ENCODE results near the gene CRACR2A. TPM values are rescaled to one million over a fixed set of nuclear protein-coding genes. Genes with fewer than 3 reads are reported as not detected.

CRACR2A gene, protein sequence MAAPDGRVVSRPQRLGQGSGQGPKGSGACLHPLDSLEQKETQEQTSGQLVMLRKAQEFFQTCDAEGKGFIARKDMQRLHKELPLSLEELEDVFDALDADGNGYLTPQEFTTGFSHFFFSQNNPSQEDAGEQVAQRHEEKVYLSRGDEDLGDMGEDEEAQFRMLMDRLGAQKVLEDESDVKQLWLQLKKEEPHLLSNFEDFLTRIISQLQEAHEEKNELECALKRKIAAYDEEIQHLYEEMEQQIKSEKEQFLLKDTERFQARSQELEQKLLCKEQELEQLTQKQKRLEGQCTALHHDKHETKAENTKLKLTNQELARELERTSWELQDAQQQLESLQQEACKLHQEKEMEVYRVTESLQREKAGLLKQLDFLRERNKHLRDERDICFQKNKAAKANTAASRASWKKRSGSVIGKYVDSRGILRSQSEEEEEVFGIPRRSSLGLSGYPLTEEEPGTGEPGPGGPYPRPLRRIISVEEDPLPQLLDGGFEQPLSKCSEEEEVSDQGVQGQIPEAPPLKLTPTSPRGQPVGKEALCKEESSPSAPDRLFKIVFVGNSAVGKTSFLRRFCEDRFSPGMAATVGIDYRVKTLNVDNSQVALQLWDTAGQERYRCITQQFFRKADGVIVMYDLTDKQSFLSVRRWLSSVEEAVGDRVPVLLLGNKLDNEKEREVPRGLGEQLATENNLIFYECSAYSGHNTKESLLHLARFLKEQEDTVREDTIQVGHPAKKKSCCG
- polyA plus RNA-seq (2013) = 0.31 and 0.40 TPM in 2 replicates

DNA sequence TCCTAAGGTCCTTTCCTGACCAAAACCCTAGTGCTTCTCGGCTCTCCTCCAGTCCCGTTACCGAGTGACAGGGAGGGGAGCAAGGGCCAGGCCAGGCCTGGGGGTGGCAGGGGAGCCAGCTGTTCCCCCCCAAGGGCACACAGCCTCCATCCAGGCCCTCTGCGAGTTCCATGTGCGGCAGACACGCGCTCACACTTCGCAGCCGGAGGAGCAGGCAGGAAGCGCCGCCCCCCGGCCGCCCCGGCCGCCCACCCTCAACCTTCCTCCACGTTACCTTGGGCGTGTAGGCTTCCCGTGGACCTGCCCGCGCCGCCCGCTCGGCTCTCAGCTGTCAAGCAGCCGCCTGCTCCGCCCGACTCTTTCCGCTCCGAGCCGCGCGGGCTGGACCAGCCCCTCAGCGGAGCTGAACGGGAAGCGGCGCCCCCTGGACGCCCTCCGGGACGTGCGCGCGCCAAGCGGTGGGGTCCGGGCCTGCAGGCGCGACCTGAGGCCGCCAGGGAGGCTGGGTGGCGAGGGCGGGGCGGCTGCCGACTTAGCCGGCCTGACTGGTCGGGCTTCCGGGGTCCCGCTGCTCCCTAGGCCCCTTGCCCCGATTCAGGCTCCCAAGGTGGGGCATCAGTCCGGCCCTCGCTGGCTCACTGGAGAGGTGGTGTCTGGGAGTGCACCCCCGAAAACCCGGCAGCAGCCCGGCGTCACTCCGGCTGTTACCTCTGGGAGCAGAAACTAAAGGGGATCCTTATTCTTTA is at the start of gene CRACR2A:
Gene CRACR2A, minus strand, starts transcription at position 369 of the 746 bp plus-strand sequence. CDS start 56,110 bp downstream, outside the sequence.
- Histone ChIP-seq H3K79me1 (ENCODE audit: low read length) (peaks cover 2% of the 10 kb centered on the region), H3K18ac (ENCODE audit: low read length) (no peak within 1 kb of the TSS), H4K12ac (ENCODE audit: low read depth, low read length) (no peak within 1 kb of the TSS), H3K27me3 (ENCODE audit: insufficient read depth, low read length) (no peaks in the 10 kb centered on the region), H3K79me2 (ENCODE audit: control insufficient read depth, insufficient read depth, low read length, poor library complexity) (no peaks in the 10 kb centered on the region), H3K23ac (ENCODE audit: low read length) (no peak within 1 kb of the TSS), H3K9me3 (ENCODE audit: insufficient read depth, low read depth, low read length) (no peaks in the 10 kb centered on the region), H3K4ac (ENCODE audit: low read depth, low read length) (no peak within 1 kb of the TSS), H2BK12ac (ENCODE audit: low read length) (no peak within 1 kb of the TSS), H3K4me3 (ENCODE audit: low read depth, low read length) (no peak within 1 kb of the TSS), H3K9ac (ENCODE audit: low read length) (no peak within 1 kb of the TSS), H3K36me3 (ENCODE audit: control insufficient read depth in 1 of 2, insufficient read depth in 2 of 2, low read length in 2 of 2) (no peaks in the 10 kb centered on the region), H3K4me1 (ENCODE audit: control insufficient read depth in 1 of 2, insufficient read depth in 2 of 2, low read length in 2 of 2) (peaks cover 4% of the 10 kb centered on the region in 2 experiments), H4K8ac (ENCODE audit: low read depth, low read length) (peak within 1 kb of the TSS; percentile 59), H3K27ac (ENCODE audit: low read depth, low read length) (no peak within 1 kb of the TSS), H2BK5ac (ENCODE audit: low read depth, low read length, poor library complexity) (no peak within 1 kb of the TSS), H2BK120ac (ENCODE audit: insufficient read depth, low read length, poor library complexity) (no peak within 1 kb of the TSS), H2AK5ac (ENCODE audit: low read length) (no peak within 1 kb of the TSS), H3K14ac (ENCODE audit: low read length) (no peak within 1 kb of the TSS), H2AFZ (ENCODE audit: insufficient read depth, low read length, poor library complexity) (peak within 1 kb of the TSS; percentile 74), H3K4me2 (ENCODE audit: low read length) (peak within 1 kb of the TSS; percentile 71), H4K91ac (ENCODE audit: low read depth, low read length) (no peak within 1 kb of the TSS)
- no CpG with 5 or more reads among the region's 62 CpGs for WGBS (ENCODE audit: extremely low coverage, insufficient coverage, insufficient read length)
- DNase-seq = peak in 1 of 2 donors; percentile 49

DNA sequence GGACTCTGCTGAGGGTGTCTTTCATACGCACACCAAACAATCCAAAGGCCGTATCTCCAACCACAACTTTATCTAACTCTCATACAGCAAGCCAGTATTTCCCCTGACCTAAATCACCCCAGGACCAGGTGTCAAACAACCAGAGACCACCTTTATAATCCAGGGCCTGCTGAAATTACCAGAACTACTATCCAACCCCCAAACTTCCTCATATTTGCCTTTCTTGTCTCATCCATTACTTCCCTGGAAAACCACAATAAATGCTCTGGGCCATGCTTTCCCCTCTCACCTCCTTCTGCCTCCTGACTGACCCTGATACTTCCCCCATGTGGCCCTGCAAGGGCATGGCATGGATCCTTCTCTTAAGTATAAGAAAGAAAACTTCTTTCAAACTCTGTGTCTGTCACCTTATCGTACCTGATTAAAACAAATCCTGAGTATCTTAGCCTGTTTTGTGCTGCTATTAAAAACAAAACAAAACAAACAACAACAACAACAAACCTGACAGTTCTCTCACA is 44.7 kb upstream of the CRACR2A start:
- no peak overlapping the region for H2BK12ac ChIP-seq (ENCODE audit: low read length)
- H4K8ac ChIP-seq (ENCODE audit: low read depth, low read length) = no peak overlapping the region
- no peak overlapping the region for H2BK5ac ChIP-seq (ENCODE audit: low read depth, low read length, poor library complexity)
- no peak overlapping the region for H2AK5ac ChIP-seq (ENCODE audit: low read length)
- no peak overlapping the region for H3K9ac ChIP-seq (ENCODE audit: low read length)
- H3K4me1 ChIP-seq (ENCODE audit: control insufficient read depth in 1 of 2, insufficient read depth in 2 of 2, low read length in 2 of 2) = no peaks in the 10 kb centered on the region
- WGBS (ENCODE audit: extremely low coverage, insufficient coverage, insufficient read length) = no CpG with 5 or more reads among the region's 3 CpGs
- no peak overlapping the region for H4K91ac ChIP-seq (ENCODE audit: low read depth, low read length)
- H3K79me2 ChIP-seq (ENCODE audit: control insufficient read depth, insufficient read depth, low read length, poor library complexity) = no peaks in the 10 kb centered on the region
- no peaks in the 10 kb centered on the region for H3K36me3 ChIP-seq (ENCODE audit: control insufficient read depth in 1 of 2, insufficient read depth in 2 of 2, low read length in 2 of 2)
- no peak overlapping the region for H2BK120ac ChIP-seq (ENCODE audit: insufficient read depth, low read length, poor library complexity)
- DNase-seq = no peak
- no peak overlapping the region for H3K18ac ChIP-seq (ENCODE audit: low read length)
- H2AFZ ChIP-seq (ENCODE audit: insufficient read depth, low read length, poor library complexity) = no peak overlapping the region
- no peaks in the 10 kb centered on the region for H3K79me1 ChIP-seq (ENCODE audit: low read length)
- H3K14ac ChIP-seq (ENCODE audit: low read length) = no peak overlapping the region
- H3K4me2 ChIP-seq (ENCODE audit: low read length) = no peak overlapping the region
- H4K12ac ChIP-seq (ENCODE audit: low read depth, low read length) = no peak overlapping the region
- no peaks in the 10 kb centered on the region for H3K27me3 ChIP-seq (ENCODE audit: insufficient read depth, low read length)
- H3K9me3 ChIP-seq (ENCODE audit: insufficient read depth, low read depth, low read length) = no peaks in the 10 kb centered on the region
- H3K4ac ChIP-seq (ENCODE audit: low read depth, low read length) = no peak overlapping the region
- no peak overlapping the region for H3K27ac ChIP-seq (ENCODE audit: low read depth, low read length)
- no peak overlapping the region for H3K4me3 ChIP-seq (ENCODE audit: low read depth, low read length)
- H3K23ac ChIP-seq (ENCODE audit: low read length) = no peak overlapping the region

DNA sequence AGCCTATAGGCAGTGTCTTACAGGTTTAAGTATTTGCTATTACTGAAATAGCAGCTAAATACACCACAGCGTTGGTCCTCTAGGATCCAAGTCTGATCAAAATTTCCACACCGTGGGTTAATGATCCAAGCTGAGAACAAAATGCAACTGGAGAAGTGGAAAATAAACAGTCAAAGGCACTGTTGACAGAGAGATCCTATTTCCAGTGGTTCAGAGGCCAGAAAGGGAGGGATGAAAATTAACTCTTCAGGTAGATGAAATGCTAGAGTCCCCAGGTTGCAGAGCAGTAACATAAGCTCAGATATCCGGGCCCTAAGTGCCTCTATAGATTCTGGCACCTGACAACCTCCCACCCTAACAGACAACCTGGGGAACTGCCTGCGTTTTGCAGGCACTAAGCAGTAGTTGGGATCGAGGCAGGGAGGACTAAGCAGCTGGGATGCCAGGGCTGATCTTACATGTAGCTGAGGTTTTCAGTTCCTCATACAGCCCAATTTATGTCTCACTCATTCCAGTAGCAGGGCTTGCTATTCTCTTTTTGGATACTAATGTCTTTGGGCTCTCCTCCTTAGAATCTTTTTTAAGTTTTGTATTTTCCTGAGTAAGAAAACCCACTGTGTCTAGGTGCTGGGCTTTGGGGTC is 42.7 kb upstream of the CRACR2A start:
- no peak overlapping the region for H4K8ac ChIP-seq (ENCODE audit: low read depth, low read length)
- no peaks in the 10 kb centered on the region for H3K79me2 ChIP-seq (ENCODE audit: control insufficient read depth, insufficient read depth, low read length, poor library complexity)
- no peaks in the 10 kb centered on the region for H3K4me1 ChIP-seq (ENCODE audit: control insufficient read depth in 1 of 2, insufficient read depth in 2 of 2, low read length in 2 of 2)
- WGBS (ENCODE audit: extremely low coverage, insufficient coverage, insufficient read length) = no CpG with 5 or more reads among the region's 5 CpGs
- H3K27me3 ChIP-seq (ENCODE audit: insufficient read depth, low read length) = no peaks in the 10 kb centered on the region
- H3K36me3 ChIP-seq (ENCODE audit: control insufficient read depth in 1 of 2, insufficient read depth in 2 of 2, low read length in 2 of 2) = no peaks in the 10 kb centered on the region
- H2AFZ ChIP-seq (ENCODE audit: insufficient read depth, low read length, poor library complexity) = no peak overlapping the region
- no peaks in the 10 kb centered on the region for H3K9me3 ChIP-seq (ENCODE audit: insufficient read depth, low read depth, low read length)
- no peak overlapping the region for H4K12ac ChIP-seq (ENCODE audit: low read depth, low read length)
- no peak overlapping the region for H3K4me3 ChIP-seq (ENCODE audit: low read depth, low read length)
- no peak overlapping the region for H3K23ac ChIP-seq (ENCODE audit: low read length)
- DNase-seq = no peak
- no peak overlapping the region for H4K91ac ChIP-seq (ENCODE audit: low read depth, low read length)
- no peak overlapping the region for H3K9ac ChIP-seq (ENCODE audit: low read length)
- no peaks in the 10 kb centered on the region for H3K79me1 ChIP-seq (ENCODE audit: low read length)
- no peak overlapping the region for H3K4ac ChIP-seq (ENCODE audit: low read depth, low read length)
- H3K4me2 ChIP-seq (ENCODE audit: low read length) = no peak overlapping the region
- no peak overlapping the region for H3K27ac ChIP-seq (ENCODE audit: low read depth, low read length)
- no peak overlapping the region for H3K18ac ChIP-seq (ENCODE audit: low read length)
- H2BK5ac ChIP-seq (ENCODE audit: low read depth, low read length, poor library complexity) = no peak overlapping the region
- H3K14ac ChIP-seq (ENCODE audit: low read length) = no peak overlapping the region
- H2BK12ac ChIP-seq (ENCODE audit: low read length) = no peak overlapping the region
- no peak overlapping the region for H2AK5ac ChIP-seq (ENCODE audit: low read length)
- no peak overlapping the region for H2BK120ac ChIP-seq (ENCODE audit: insufficient read depth, low read length, poor library complexity)

DNA sequence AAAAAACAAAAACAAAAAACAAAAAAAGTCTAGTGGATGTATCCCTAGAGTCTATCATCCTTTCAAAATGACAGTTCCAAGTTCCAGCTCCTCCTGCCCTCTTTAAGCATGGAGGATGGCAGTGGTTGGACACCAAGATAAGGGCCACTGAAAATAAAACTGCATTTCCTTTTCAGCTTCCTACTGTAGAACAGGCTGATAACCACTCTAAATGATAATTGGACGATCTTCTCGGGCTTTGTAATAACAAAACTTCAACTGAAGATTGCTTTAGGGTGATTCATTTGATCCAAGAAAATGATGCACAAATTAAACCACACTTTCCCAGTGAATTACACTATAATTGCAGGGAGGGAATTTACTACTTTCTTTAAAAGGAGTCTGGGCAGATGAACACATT is 42.2 kb upstream of the CRACR2A start:
- no peak overlapping the region for H3K14ac ChIP-seq (ENCODE audit: low read length)
- H3K4me2 ChIP-seq (ENCODE audit: low read length) = no peak overlapping the region
- no peak overlapping the region for H2AFZ ChIP-seq (ENCODE audit: insufficient read depth, low read length, poor library complexity)
- H2BK12ac ChIP-seq (ENCODE audit: low read length) = no peak overlapping the region
- H3K9me3 ChIP-seq (ENCODE audit: insufficient read depth, low read depth, low read length) = no peaks in the 10 kb centered on the region
- no peak overlapping the region for H4K91ac ChIP-seq (ENCODE audit: low read depth, low read length)
- H3K9ac ChIP-seq (ENCODE audit: low read length) = no peak overlapping the region
- DNase-seq = no peak
- no peaks in the 10 kb centered on the region for H3K79me1 ChIP-seq (ENCODE audit: low read length)
- no peaks in the 10 kb centered on the region for H3K36me3 ChIP-seq (ENCODE audit: control insufficient read depth in 1 of 2, insufficient read depth in 2 of 2, low read length in 2 of 2)
- no peaks in the 10 kb centered on the region for H3K79me2 ChIP-seq (ENCODE audit: control insufficient read depth, insufficient read depth, low read length, poor library complexity)
- no peak overlapping the region for H4K12ac ChIP-seq (ENCODE audit: low read depth, low read length)
- no CpG with 5 or more reads among the region's 2 CpGs for WGBS (ENCODE audit: extremely low coverage, insufficient coverage, insufficient read length)
- no peak overlapping the region for H4K8ac ChIP-seq (ENCODE audit: low read depth, low read length)
- no peak overlapping the region for H3K4me3 ChIP-seq (ENCODE audit: low read depth, low read length)
- H3K27me3 ChIP-seq (ENCODE audit: insufficient read depth, low read length) = no peaks in the 10 kb centered on the region
- H2BK120ac ChIP-seq (ENCODE audit: insufficient read depth, low read length, poor library complexity) = no peak overlapping the region
- no peak overlapping the region for H2AK5ac ChIP-seq (ENCODE audit: low read length)
- no peaks in the 10 kb centered on the region for H3K4me1 ChIP-seq (ENCODE audit: control insufficient read depth in 1 of 2, insufficient read depth in 2 of 2, low read length in 2 of 2)
- H3K27ac ChIP-seq (ENCODE audit: low read depth, low read length) = no peak overlapping the region
- H3K18ac ChIP-seq (ENCODE audit: low read length) = no peak overlapping the region
- no peak overlapping the region for H2BK5ac ChIP-seq (ENCODE audit: low read depth, low read length, poor library complexity)
- no peak overlapping the region for H3K4ac ChIP-seq (ENCODE audit: low read depth, low read length)
- no peak overlapping the region for H3K23ac ChIP-seq (ENCODE audit: low read length)
